Osteocyte (in vitro differentiated cells): ENCODE data around the gene ARSI. TPM values are rescaled to one million over a fixed set of nuclear protein-coding genes. Genes with fewer than 3 reads are reported as not detected.

Experiments used
- DNase-seq: peaks from one replicate; pipeline ENCODE4 v3.0.0; 2021; ENCODE audit warnings: mixed read lengths; ENCODE audit not compliant: unreplicated experiment; ENCODE audit errors: extremely low spot score
- H3K27ac Mint-ChIP-seq: one replicate; pipeline ENCODE4 v1.8.0; 2021; ENCODE audit warnings: mild to moderate bottlenecking, mixed read lengths; ENCODE audit not compliant: unreplicated experiment
- H3K27me3 Mint-ChIP-seq: one replicate; pipeline ENCODE4 v1.8.0; 2021; ENCODE audit warnings: mixed read lengths; ENCODE audit not compliant: unreplicated experiment
- H3K36me3 Mint-ChIP-seq: one replicate; pipeline ENCODE4 v1.8.0; 2021; ENCODE audit warnings: mixed read lengths; ENCODE audit not compliant: unreplicated experiment
- H3K4me1 Mint-ChIP-seq: one replicate; pipeline ENCODE4 v1.8.0; 2021; ENCODE audit warnings: mixed read lengths; ENCODE audit not compliant: unreplicated experiment
- H3K4me3 Mint-ChIP-seq: one replicate; pipeline ENCODE4 v1.8.0; 2021; ENCODE audit warnings: mild to moderate bottlenecking, moderate library complexity, mixed read lengths; ENCODE audit not compliant: unreplicated experiment
- H3K9me3 Mint-ChIP-seq: one replicate; pipeline ENCODE4 v1.8.0; 2021; ENCODE audit warnings: mixed read lengths; ENCODE audit not compliant: unreplicated experiment
- CTCF ChIP-seq: fragments of 200-600 bp; sonication (generic); IDR thresholded peaks from 2 replicates; pipeline ENCODE4 v1.5.0; 2021; ENCODE audit warnings: antibody characterized with exemption, mild to moderate bottlenecking, moderate library complexity
- total RNA-seq: library from RNA; stranded (reverse); gene quantifications from 2 replicates; pipeline ENCODE4 v1.2.1, GENCODE V29; 2021

The ARSI gene
- total RNA-seq, 1 donor from 2014 or later = 0.51 TPM

DNA sequence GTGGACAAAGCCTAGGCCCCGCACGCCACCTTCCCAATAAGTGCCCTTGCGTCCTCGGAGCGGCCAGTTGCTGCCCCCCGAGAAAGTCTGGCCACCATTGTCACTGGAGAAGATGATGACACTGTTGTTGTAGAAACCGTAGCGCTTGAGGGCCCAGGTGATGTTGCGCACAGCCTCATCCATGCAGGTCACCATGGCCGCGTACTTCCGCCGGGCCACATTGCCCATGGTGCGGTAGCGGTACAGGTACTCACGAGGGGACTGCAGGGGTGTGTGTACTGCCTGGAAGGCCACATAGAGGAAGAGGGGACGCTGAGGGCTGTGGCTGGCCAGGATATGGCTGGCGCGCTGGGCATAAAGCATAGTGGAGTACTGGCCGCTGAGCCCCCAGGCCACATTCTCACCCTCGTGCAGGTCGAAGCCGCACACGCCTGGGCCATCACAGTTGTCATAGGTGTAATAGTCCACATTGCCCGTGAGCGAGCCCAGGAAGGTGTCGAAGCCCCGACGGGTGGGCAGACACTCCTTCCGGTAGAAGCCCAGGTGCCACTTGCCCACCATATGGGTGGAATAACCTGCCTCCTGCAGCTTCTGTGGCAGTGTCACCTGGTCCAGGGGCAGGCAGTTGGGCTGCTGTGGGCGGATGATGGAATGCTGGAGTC, 4.6 kb downstream of the ARSI start:
- Mint-ChIP-seq H3K27ac (no peak overlapping the region), H3K4me1 (peaks cover 20% of the 10 kb centered on the region)

DNA sequence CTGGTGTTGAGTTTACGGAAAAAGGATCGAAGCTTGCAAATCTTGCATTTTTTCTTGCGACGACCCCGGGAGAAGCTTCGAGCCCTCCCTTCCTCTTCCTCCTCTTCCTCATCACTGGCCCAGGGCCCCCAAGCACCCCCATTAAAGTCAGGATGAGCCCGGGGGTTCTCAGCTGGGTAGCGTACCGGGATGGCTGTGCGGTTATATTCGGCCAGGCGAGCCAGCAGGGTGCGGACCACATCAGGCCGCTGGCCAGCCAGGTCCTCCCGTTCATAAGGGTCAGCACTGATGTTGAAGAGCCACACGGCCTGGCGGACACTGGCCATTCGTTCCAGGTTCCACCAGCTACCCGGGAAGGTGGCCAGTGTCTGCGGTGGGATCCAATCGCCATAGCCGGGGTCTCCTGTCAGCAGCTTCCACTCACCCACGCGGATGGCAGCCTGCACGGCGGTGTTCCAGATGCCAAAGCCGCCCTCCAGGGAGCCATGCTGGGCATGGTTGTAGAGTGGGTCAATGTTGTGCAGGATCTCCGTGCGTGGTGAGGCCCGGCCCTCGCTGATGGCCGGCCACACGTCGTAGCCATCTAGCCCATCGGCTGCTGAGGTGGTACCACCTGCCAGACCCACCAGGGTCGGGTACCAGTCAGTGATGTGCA, 5.3 kb downstream of the ARSI start:
- no peak overlapping the region for H3K27ac Mint-ChIP-seq
- no peak for TF ChIP-seq CTCF
- no peak overlapping the region for H3K4me3 Mint-ChIP-seq
- H3K9me3 Mint-ChIP-seq = no peaks in the 10 kb centered on the region
- H3K27me3 Mint-ChIP-seq = no peaks in the 10 kb centered on the region
- DNase-seq = no peak
- peaks cover 18% of the 10 kb centered on the region for H3K4me1 Mint-ChIP-seq
- H3K36me3 Mint-ChIP-seq = no peaks in the 10 kb centered on the region

More for the DNA sequence above, 4.6 kb downstream of the ARSI start:
- Mint-ChIP-seq H3K27me3 (no peaks in the 10 kb centered on the region), H3K4me3 (no peak overlapping the region), H3K36me3 (no peaks in the 10 kb centered on the region), H3K9me3 (no peaks in the 10 kb centered on the region)
- TF ChIP-seq CTCF = no peak
- DNase-seq = no peak

- Mint-ChIP-seq H3K4me3 (no peak overlapping the region), H3K27me3 (no peaks in the 10 kb centered on the region), H3K36me3 (no peaks in the 10 kb centered on the region), H3K27ac (no peak overlapping the region), H3K9me3 (no peaks in the 10 kb centered on the region), H3K4me1 (peaks cover 17% of the 10 kb centered on the region)
- no peak for DNase-seq
- no peak for TF ChIP-seq CTCF
Measured at GRCh38 chr5:150296496-150296895, 6.2 kb downstream of the ARSI start.

GRCh38 chr5:150295741-150296486, 6.8 kb downstream of the ARSI start:
- no peaks in the 10 kb centered on the region for H3K9me3 Mint-ChIP-seq
- H3K36me3 Mint-ChIP-seq = no peaks in the 10 kb centered on the region
- peak overlapping the region; percentile 38 for H3K27ac Mint-ChIP-seq
- no peak for DNase-seq
- peaks cover 13% of the 10 kb centered on the region for H3K4me1 Mint-ChIP-seq
- no peak overlapping the region for H3K4me3 Mint-ChIP-seq
- H3K27me3 Mint-ChIP-seq = no peaks in the 10 kb centered on the region
- TF ChIP-seq CTCF = no peak

GRCh38 chr5:150295172-150295634, 7.5 kb downstream of the ARSI start:
- H3K27me3 Mint-ChIP-seq = no peaks in the 10 kb centered on the region
- H3K4me3 Mint-ChIP-seq = no peak overlapping the region
- no peak for DNase-seq
- no peak for TF ChIP-seq CTCF
- no peaks in the 10 kb centered on the region for H3K36me3 Mint-ChIP-seq
- H3K4me1 Mint-ChIP-seq = peaks cover 13% of the 10 kb centered on the region
- no peaks in the 10 kb centered on the region for H3K9me3 Mint-ChIP-seq
- peak overlapping the region; percentile 38 for H3K27ac Mint-ChIP-seq
